Measurements from ENCODE around the gene NCKAP1. TPM values are rescaled to one million over a fixed set of nuclear protein-coding genes. Genes with fewer than 3 reads are reported as not detected.

Gene NCKAP1
- total and polyA plus RNA-seq, 2 donors (not counting 3 experiments of a cell fraction or from before 2014, with no cell fraction given) = 49.4 to 130 TPM

DNA sequence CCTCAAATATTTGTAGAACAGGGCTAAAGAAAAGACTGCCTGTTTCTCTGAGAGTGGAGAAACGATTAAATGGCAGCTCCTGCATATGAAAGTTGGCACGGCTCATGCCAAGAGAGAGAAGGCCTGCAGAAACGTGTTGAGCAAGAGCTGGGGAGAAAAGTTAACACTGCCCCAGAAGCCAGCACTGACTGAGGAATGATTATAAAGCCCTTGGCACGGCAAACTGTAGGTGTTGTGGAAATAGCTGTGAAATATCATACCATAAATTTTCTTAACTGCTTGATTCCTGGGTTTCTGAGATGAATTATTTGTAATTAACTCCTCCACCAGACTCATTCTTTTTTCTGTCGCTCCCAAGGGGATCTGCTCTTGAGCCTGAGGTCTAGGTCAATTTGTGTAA is 176.2 kb downstream of the NCKAP1 start:
- Histone ChIP-seq H3K27me3 (ENCODE audit: control insufficient read depth in 2 of 2, insufficient read depth in 2 of 2, low read length in 2 of 2) (peaks cover 8 to 13% of the 10 kb centered on the region in 2 experiments), H3K27ac (ENCODE audit: insufficient read depth, low read depth, low read length) (no peak overlapping the region), H3K36me3 (ENCODE audit: control insufficient read depth in 2 of 2, extremely low read depth in 1 of 2, insufficient read depth in 2 of 2, low read length in 2 of 2) (no peaks in the 10 kb centered on the region), H3K4me1 (ENCODE audit: control insufficient read depth, extremely low read depth, insufficient read depth, low read length) (peaks cover 8% of the 10 kb centered on the region), H2AFZ (ENCODE audit: low read depth, low read length) (no peak overlapping the region), H3K79me2 (ENCODE audit: control insufficient read depth, insufficient read depth, low read length) (no peaks in the 10 kb centered on the region), H3K9ac (replicated peaks; ENCODE audit: extremely low read depth, insufficient read depth, low read length) (no peak overlapping the region), H3K9me1 (replicated peaks; ENCODE audit: control insufficient read depth, extremely low read depth, insufficient read depth, low read length) (no peaks in the 10 kb centered on the region), H3K4me3 (replicated peaks in 1 of 3; ENCODE audit: insufficient read depth in 1 of 3, low read depth in 1 of 3, low read length in 3 of 3) (no peak overlapping the region), H3K4me2 (ENCODE audit: insufficient read depth, low read length) (no peak overlapping the region), H3K9me3 (replicated peaks; ENCODE audit: control insufficient read depth, insufficient read depth, low read length) (no peaks in the 10 kb centered on the region), H4K20me1 (replicated peaks; ENCODE audit: control insufficient read depth, extremely low read depth, insufficient read depth, low read length) (no peaks in the 10 kb centered on the region)
- BruUV-seq (replicated peaks) = no TSS peak
- dilution Hi-C loops (cut with MboI; ENCODE audit: extremely low pct_ligation_motif_present, low sequenced_read_pairs) = no loop called here
- ChIA-PET CTCF (no interaction called here), POLR2A (no interaction called here)
- FAIRE-seq (no peak), DNase-seq (ENCODE audit: low read depth, low spot score) (no peak)
- TF ChIP-seq FOS (IDR thresholded peaks at IDR 0.05; ENCODE audit: borderline replicate concordance, insufficient read depth, low read length) (no peak), POLR2AphosphoS5 (IDR thresholded peaks at IDR 0.05; ENCODE audit: insufficient read depth, low read depth, low read length) (no peak), JUN (IDR thresholded peaks at IDR 0.05; ENCODE audit: borderline replicate concordance, insufficient read depth, insufficient read length, low read depth) (no peak), EZH2 (IDR thresholded peaks at IDR 0.05; ENCODE audit: borderline replicate concordance, low read depth, low read length, severe bottlenecking) (no peak), GATA2 (IDR thresholded peaks at IDR 0.05; ENCODE audit: insufficient read depth, insufficient read length, low read depth, low read length) (no peak), POLR2A (IDR thresholded peaks at IDR 0.05; ENCODE audit: low read depth, low read length) (no peak), MYC (IDR thresholded peaks at IDR 0.05; ENCODE audit: low read depth, low read length) (no peak)
- TF ChIP-seq, protein P1, sequence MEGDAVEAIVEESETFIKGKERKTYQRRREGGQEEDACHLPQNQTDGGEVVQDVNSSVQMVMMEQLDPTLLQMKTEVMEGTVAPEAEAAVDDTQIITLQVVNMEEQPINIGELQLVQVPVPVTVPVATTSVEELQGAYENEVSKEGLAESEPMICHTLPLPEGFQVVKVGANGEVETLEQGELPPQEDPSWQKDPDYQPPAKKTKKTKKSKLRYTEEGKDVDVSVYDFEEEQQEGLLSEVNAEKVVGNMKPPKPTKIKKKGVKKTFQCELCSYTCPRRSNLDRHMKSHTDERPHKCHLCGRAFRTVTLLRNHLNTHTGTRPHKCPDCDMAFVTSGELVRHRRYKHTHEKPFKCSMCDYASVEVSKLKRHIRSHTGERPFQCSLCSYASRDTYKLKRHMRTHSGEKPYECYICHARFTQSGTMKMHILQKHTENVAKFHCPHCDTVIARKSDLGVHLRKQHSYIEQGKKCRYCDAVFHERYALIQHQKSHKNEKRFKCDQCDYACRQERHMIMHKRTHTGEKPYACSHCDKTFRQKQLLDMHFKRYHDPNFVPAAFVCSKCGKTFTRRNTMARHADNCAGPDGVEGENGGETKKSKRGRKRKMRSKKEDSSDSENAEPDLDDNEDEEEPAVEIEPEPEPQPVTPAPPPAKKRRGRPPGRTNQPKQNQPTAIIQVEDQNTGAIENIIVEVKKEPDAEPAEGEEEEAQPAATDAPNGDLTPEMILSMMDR (IDR thresholded peaks at IDR 0.05; ENCODE audit: extremely low read depth in 1 of 2, insufficient read depth in 1 of 2, low read depth in 1 of 2, low read length in 2 of 2) = no peak
- TF ChIP-seq, protein P2, sequence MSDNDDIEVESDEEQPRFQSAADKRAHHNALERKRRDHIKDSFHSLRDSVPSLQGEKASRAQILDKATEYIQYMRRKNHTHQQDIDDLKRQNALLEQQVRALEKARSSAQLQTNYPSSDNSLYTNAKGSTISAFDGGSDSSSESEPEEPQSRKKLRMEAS (IDR thresholded peaks at IDR 0.05; ENCODE audit: insufficient read depth, insufficient read length) = no peak
- intact Hi-C loops (cut with micrococcal nuclease) = no loop called here

Measured in endothelial cell of umbilical vein (primary cell).